NB4 (cell line): Measurements from ENCODE around the gene POU3F1.

Experiments used
- DNase-seq: peaks from one replicate; pipeline ENCODE4 v3.0.0; 2010; ENCODE audit warnings: low read depth
- H3K4me3 ChIP-seq: one replicate; pipeline ENCODE4 v1.5.1; 2011; ENCODE audit warnings: mild to moderate bottlenecking, low read depth, low read length, moderate library complexity
- MYC ChIP-seq: IDR thresholded peaks from 2 replicates; pipeline ENCODE4 v1.6.1; 2011; ENCODE audit warnings: low read depth, low read length
- POLR2A ChIP-seq: IDR thresholded peaks from 2 replicates; pipeline ENCODE4 v1.6.1; 2011; ENCODE audit warnings: mild to moderate bottlenecking; ENCODE audit not compliant: insufficient read length; ENCODE audit errors: extremely low read depth
- TF ChIP-seq, protein P1 (sequence below): IDR thresholded peaks from one replicate; pipeline ENCODE4 v1.5.1; 2012; ENCODE audit warnings: low read depth, low read length
- TF ChIP-seq, protein P2 (sequence below): IDR thresholded peaks from 2 replicates; pipeline ENCODE4 v1.6.1; 2011; ENCODE audit warnings: low read depth, low read length

The POU3F1 gene

DNA sequence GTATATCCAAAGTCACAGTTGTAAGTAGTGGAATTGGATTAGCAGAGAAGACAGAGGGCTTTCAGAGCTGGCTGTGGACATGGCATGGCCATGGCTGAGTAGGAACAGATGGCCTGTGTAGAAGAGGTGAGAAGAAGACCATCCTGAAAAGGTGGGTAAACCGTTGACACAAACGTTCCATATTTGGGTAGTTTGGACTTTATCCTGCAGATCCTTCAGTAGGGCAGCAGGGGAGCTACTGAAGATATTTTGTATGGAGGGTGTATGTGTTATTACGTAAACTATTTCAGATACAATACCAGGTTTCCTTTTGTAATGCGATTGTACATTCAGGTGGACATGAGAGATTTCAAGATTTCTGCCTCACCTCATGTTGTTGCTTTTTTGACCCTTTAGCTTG, 32.4 kb downstream of the POU3F1 start:
- H3K4me3 ChIP-seq: peak overlapping the region; percentile 80

DNA sequence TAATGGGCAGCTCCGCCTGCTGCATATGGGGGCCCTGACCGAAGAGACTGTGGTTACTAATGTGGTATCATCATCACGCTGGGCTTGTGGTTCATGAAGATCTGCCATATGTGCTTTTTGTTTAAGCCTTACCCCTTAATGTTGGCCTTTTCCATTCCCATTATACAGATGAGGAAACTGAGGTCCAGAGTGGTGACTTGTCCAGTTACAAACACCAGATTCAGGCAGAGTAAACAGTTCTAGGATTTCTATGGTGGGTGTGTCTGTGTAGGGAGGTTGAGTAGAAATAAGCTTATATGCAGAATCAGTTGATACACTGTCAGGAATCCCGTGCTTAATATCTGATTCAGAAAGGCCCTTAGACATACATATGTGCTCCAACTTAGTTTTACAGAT, 33.4 kb downstream of the POU3F1 start:
- H3K4me3 ChIP-seq: peak overlapping the region; percentile 80
- TF ChIP-seq POLR2A: no peak
- TF ChIP-seq, protein P1, sequence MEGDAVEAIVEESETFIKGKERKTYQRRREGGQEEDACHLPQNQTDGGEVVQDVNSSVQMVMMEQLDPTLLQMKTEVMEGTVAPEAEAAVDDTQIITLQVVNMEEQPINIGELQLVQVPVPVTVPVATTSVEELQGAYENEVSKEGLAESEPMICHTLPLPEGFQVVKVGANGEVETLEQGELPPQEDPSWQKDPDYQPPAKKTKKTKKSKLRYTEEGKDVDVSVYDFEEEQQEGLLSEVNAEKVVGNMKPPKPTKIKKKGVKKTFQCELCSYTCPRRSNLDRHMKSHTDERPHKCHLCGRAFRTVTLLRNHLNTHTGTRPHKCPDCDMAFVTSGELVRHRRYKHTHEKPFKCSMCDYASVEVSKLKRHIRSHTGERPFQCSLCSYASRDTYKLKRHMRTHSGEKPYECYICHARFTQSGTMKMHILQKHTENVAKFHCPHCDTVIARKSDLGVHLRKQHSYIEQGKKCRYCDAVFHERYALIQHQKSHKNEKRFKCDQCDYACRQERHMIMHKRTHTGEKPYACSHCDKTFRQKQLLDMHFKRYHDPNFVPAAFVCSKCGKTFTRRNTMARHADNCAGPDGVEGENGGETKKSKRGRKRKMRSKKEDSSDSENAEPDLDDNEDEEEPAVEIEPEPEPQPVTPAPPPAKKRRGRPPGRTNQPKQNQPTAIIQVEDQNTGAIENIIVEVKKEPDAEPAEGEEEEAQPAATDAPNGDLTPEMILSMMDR: no peak
- no peak for TF ChIP-seq MYC
- TF ChIP-seq, protein P2, sequence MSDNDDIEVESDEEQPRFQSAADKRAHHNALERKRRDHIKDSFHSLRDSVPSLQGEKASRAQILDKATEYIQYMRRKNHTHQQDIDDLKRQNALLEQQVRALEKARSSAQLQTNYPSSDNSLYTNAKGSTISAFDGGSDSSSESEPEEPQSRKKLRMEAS: no peak
- DNase-seq: no peak

More for the DNA sequence above, 32.4 kb downstream of the POU3F1 start:
- no peak for DNase-seq
- no peak for TF ChIP-seq MYC
- TF ChIP-seq, protein P1: no peak
- TF ChIP-seq, protein P2: no peak
- no peak for TF ChIP-seq POLR2A

DNA sequence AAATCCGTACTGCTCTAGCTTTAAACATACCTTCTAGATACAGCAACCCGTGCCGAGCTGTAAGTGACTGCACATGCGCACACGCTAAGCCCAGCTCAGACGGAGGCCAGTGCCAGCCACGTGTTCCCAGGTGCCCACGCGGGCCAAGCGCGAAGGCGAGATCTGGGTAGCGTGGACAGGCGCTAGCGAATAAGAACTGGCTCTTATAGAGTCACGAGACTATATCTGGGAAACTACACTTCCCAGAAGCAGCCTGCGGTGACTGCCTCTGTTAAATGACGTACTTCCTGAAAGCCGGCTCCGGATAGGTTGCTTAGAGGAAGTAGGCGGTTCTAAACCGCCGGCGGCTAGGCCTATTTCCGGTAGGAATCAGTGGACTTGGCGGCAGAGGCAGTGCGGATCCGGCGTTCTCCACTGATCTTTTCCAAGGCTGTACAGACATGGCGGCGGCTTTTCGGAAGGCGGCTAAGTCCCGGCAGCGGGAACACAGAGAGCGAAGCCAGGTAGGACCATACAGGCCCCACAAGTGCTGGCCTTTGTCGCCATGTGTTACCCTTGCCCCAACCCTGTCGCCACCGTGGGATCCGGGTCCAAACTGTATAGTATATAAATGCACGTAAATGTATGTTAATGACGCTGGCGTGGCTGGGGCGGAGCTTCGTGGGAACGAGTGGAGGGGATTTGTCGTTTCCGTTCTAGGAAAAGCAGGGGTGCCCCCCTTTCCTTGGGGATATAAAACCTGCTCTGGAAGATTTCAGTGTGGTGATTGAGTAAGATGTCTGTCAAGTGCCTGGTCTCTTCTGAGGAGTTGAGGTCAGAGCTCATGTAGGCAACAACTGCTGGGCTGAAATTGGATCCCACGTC, 34.0 kb downstream of the POU3F1 start, which contains the start of gene UTP11:
UTP11 (plus strand) TSS at position 372 of the 864 bp plus-strand sequence; CDS start at position 441, 69 bp downstream.
- TF ChIP-seq POLR2A: peak; percentile 67
- TF ChIP-seq, protein P1: no peak
- peak; percentile 100 for TF ChIP-seq MYC
- TF ChIP-seq, protein P2: peak; percentile 100
- DNase-seq: peak; percentile 97

DNA sequence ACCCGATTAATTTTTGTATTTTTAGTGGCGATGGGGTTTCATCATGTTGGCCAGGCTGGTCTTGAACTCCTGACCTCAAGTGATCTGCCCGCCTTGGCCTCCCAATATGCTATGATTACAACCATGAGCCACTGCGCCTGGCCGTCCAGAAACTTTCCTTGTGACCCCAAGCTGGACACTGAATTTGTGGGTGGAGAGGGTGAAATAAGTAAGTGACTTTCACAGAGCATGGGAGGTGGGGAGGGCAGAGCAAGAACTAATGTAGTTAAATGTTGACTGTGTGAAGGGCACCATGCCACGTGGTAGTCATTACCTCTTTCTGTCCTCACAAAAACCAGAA, 36.8 kb downstream of the POU3F1 start:
- H3K4me3 ChIP-seq: no peak overlapping the region
- TF ChIP-seq, protein P2: no peak
- TF ChIP-seq, protein P1: no peak
- TF ChIP-seq POLR2A (no peak), MYC (no peak)
- no peak for DNase-seq

More for the DNA sequence above, 34.0 kb downstream of the POU3F1 start, which contains the start of gene UTP11:
- peak within 1 kb of the TSS; percentile 80 for H3K4me3 ChIP-seq

DNA sequence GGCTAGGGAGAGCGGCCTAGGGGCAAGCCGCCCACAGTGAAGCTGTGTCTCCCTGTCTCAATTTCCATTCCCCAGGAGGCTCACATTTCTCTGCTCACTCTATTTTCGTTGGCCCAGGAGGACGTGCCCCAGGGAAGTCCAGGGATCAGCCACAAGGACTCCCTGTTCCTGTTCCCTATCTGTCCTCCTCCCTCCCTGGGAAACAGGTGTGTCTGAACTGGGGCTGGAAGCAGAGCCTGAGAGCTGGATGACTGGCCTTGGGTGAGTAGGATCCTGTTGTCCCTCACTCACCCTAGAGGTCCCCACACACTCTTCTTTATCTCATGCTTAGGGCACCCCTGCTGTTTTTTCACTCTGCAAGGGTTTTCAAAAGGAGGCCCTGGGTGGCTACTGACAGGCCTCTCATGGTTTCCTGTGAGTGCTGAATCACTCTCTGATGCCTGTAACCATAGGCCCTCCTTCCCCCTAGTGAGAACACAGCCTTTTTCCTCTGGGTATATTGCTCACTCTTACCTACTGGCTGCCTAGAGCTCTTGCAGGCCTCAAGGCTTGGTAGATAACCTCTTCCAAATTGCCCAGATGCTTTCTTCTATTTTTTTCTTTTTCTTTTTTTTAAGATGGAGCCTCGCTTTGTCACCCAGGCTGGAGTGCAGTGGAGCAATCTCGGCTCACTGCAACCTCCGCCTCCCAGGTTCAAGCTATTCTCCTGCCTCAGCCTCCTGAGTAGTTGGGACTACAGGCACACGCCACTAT, 37.3 kb downstream of the POU3F1 start:
- no peak overlapping the region for H3K4me3 ChIP-seq
- peak; percentile 97 for DNase-seq
- peak; percentile 63 for TF ChIP-seq MYC
- peak; percentile 23 for TF ChIP-seq POLR2A
- TF ChIP-seq, protein P1: no peak
- TF ChIP-seq, protein P2: peak; percentile 38; the same call in 1 of the 2 replicates
